IMR-90 (cell line): ENCODE data around the gene MALL. TPM values are rescaled to one million over a fixed set of nuclear protein-coding genes. Genes with fewer than 3 reads are reported as not detected.

Source experiments
- ATAC-seq: fragments of 200-7000 bp; cut with Tn5 transposase; 2 replicates; pipeline ENCODE4 v1.9.1; 2020; ENCODE audit warnings: low read depth, mild to moderate bottlenecking, moderate library complexity
- BruUV-seq: library from RNA; stranded (reverse); fragments of 400-500 nt; replicated peaks from 2 replicates; lab custom pipeline; 2021; lab: Mats Ljungman, UMichigan
- CTCF ChIA-PET: fragments of 300-600 bp; formaldehyde crosslinking; extraction: SDS; loops from one replicate; lab custom pipeline; 2021; ENCODE audit warnings: antibody characterized with exemption; lab: Yijun Ruan, JAX
- POLR2A ChIA-PET: fragments of 300-600 bp; sonication (Branson Sonifier 250); formaldehyde crosslinking; loops from one replicate; lab custom pipeline; 2022; ENCODE audit warnings: antibody characterized with exemption; ENCODE audit not compliant: unreplicated experiment; lab: Charles Lee
- DNase-seq: peaks from one replicate; pipeline ENCODE4 v3.0.0; 2013
- H2AFZ ChIP-seq: replicated peaks from 2 replicates; pipeline ENCODE3; 2013; ENCODE audit warnings: low read length, mild to moderate bottlenecking; ENCODE audit not compliant: poor library complexity
- H2AK5ac ChIP-seq: 2 replicates; pipeline ENCODE4 v1.6.1; 2013; ENCODE audit warnings: low read depth, low read length, inconsistent platforms
- H2AK9ac ChIP-seq: replicated peaks from 2 replicates; pipeline ENCODE3; 2013; ENCODE audit warnings: mild to moderate bottlenecking, low read depth, low read length, moderate library complexity; ENCODE audit not compliant: poor library complexity
- H2BK120ac ChIP-seq: 2 replicates; pipeline ENCODE4 v1.6.1; 2013; ENCODE audit warnings: low read depth, low read length, inconsistent platforms
- H2BK15ac ChIP-seq: 3 replicates; pipeline ENCODE4 v1.6.1; 2013; ENCODE audit warnings: low read depth, low read length, inconsistent platforms
- H2BK20ac ChIP-seq: 2 replicates; pipeline ENCODE4 v1.6.1; 2013; ENCODE audit warnings: low read depth, mild to moderate bottlenecking, inconsistent platforms, low read length, moderate library complexity
- H2BK5ac ChIP-seq: 2 replicates; pipeline ENCODE4 v1.6.1; 2013; ENCODE audit warnings: mild to moderate bottlenecking, low read depth, low read length, inconsistent platforms; ENCODE audit not compliant: poor library complexity, severe bottlenecking
- H3K14ac ChIP-seq: replicated peaks from 2 replicates; pipeline ENCODE4 v1.6.1; 2013; ENCODE audit warnings: low read depth, low read length, inconsistent platforms
- H3K18ac ChIP-seq: 2 replicates; pipeline ENCODE4 v1.6.1; 2013; ENCODE audit warnings: low read depth, low read length, control low read depth
- H3K23ac ChIP-seq: 2 replicates; pipeline ENCODE4 v1.6.1; 2013; ENCODE audit warnings: low read depth, low read length, inconsistent platforms
- H3K27ac ChIP-seq: 2 replicates; pipeline ENCODE4 v1.5.1; 2013; ENCODE audit warnings: mild to moderate bottlenecking, control low read depth, low read length; ENCODE audit not compliant: insufficient read depth
- H3K27me3 ChIP-seq: 2 replicates; pipeline ENCODE4 v1.6.1; 2013; ENCODE audit warnings: low read length; ENCODE audit not compliant: control insufficient read depth, insufficient read depth
- H3K36me3 ChIP-seq: 2 replicates; pipeline ENCODE4 v1.6.1; 2013; ENCODE audit warnings: low read length, mixed read lengths; ENCODE audit not compliant: control insufficient read depth, insufficient read depth
- H3K4ac ChIP-seq: 2 replicates; pipeline ENCODE4 v1.6.1; 2013; ENCODE audit warnings: low read depth, low read length, inconsistent platforms
- H3K4me1 ChIP-seq: 2 replicates; pipeline ENCODE4 v1.6.1; 2013; ENCODE audit warnings: low read length, mixed read lengths; ENCODE audit not compliant: control insufficient read depth, insufficient read depth
- H3K4me2 ChIP-seq: 2 replicates; pipeline ENCODE4 v1.6.1; 2013; ENCODE audit warnings: low read depth, mild to moderate bottlenecking, control low read depth, low read length, moderate library complexity
- H3K4me3 ChIP-seq: 2 replicates; pipeline ENCODE4 v1.5.1; 2013; ENCODE audit warnings: low read depth, mild to moderate bottlenecking, control low read depth, low read length, moderate library complexity; ENCODE audit not compliant: insufficient read depth
- H3K56ac ChIP-seq: 2 replicates; pipeline ENCODE4 v1.6.1; 2013; ENCODE audit warnings: low read length, inconsistent platforms; ENCODE audit not compliant: insufficient read depth; ENCODE audit errors: extremely low read depth
- H3K79me1 ChIP-seq, 2 experiments: 2 replicates each; pipeline ENCODE4 v1.6.1; 2013; ENCODE audit warnings: low read length in 2 of 2, inconsistent platforms in 1 of 2, low read depth in 1 of 2
- H3K9ac ChIP-seq: 2 replicates; pipeline ENCODE4 v1.6.1; 2013; ENCODE audit warnings: low read depth, low read length, control low read depth
- H3K9me1 ChIP-seq: 2 replicates; pipeline ENCODE4 v1.6.1; 2013; ENCODE audit warnings: low read length, inconsistent platforms; ENCODE audit not compliant: insufficient read depth
- H3K9me3 ChIP-seq: 2 replicates; pipeline ENCODE4 v1.6.1; 2013; ENCODE audit warnings: low read length; ENCODE audit not compliant: control insufficient read depth, insufficient read depth
- H4K20me1 ChIP-seq: 2 replicates; pipeline ENCODE4 v1.6.1; 2013; ENCODE audit warnings: low read length, inconsistent platforms; ENCODE audit not compliant: insufficient read depth
- H4K5ac ChIP-seq: 2 replicates; pipeline ENCODE4 v1.6.1; 2013; ENCODE audit warnings: mild to moderate bottlenecking, low read depth, low read length, control low read depth
- H4K8ac ChIP-seq, 2 experiments: 2 replicates each; pipeline ENCODE4 v1.6.1; 2013; ENCODE audit warnings: low read depth in 2 of 2, low read length in 2 of 2, control low read depth in 1 of 2, inconsistent platforms in 1 of 2
- H4K91ac ChIP-seq: 2 replicates; pipeline ENCODE4 v1.6.1; 2013; ENCODE audit warnings: low read depth, low read length, inconsistent platforms; ENCODE audit not compliant: insufficient read depth
- BHLHE40 ChIP-seq: fragments of 150-350 bp; IDR thresholded peaks from 2 replicates; pipeline ENCODE4 v1.6.1; 2016; ENCODE audit warnings: mild to moderate bottlenecking, low read depth, low read length
- CEBPB ChIP-seq: IDR thresholded peaks from 2 replicates; pipeline ENCODE4 v1.6.1; 2012; ENCODE audit warnings: low read depth, low read length, improper control_type of control experiment
- MAZ ChIP-seq: IDR thresholded peaks from 2 replicates; pipeline ENCODE4 v1.6.1; 2012; ENCODE audit warnings: low read depth, mild to moderate bottlenecking, low read length, improper control_type of control experiment, moderate library complexity, borderline replicate concordance
- MXI1 ChIP-seq: IDR thresholded peaks from 2 replicates; pipeline ENCODE4 v1.6.1; 2012; ENCODE audit warnings: low read depth, mild to moderate bottlenecking, low read length, moderate library complexity, borderline replicate concordance
- NFE2L2 ChIP-seq: fragments of 150-350 bp; IDR thresholded peaks from 2 replicates; pipeline ENCODE4 v1.6.1; 2016; ENCODE audit warnings: low read depth, mild to moderate bottlenecking, low read length
- POLR2A ChIP-seq: IDR thresholded peaks from 2 replicates; pipeline ENCODE4 v1.6.1; 2012; ENCODE audit warnings: mild to moderate bottlenecking, low read depth, low read length
- RAD21 ChIP-seq: IDR thresholded peaks from 2 replicates; pipeline ENCODE4 v1.6.1; 2012; ENCODE audit warnings: low read length, improper control_type of control experiment
- USF2 ChIP-seq: fragments of 150-350 bp; IDR thresholded peaks from 2 replicates; pipeline ENCODE4 v1.6.1; 2017; ENCODE audit warnings: mild to moderate bottlenecking, antibody characterized with exemption, low read length, low read depth
- WGBS, 2 experiments: methylation state at CpG; one replicate each; pipeline versions ENCODE4 v1.1.5 to v1.1.7; 2013; ENCODE audit warnings: missing lambda C conversion rate in 2 of 2; ENCODE audit not compliant: insufficient read length in 1 of 2; ENCODE audit errors: extremely low coverage in 2 of 2; 5-methylcytosine and 5-hydroxymethylcytosine counted together
- dilution Hi-C: fragments of 300-500 bp; cut with HindIII; formaldehyde crosslinking; loops from one replicate; pipeline ENCODE4 v1.14.3; 2018; ENCODE audit warnings: low sequenced_read_pairs; ENCODE audit not compliant: unreplicated experiment
- in situ Hi-C: fragments of 300-500 bp; cut with MboI; formaldehyde crosslinking; loops from 3 replicates; pipeline ENCODE4 v1.14.3; 2019; ENCODE audit warnings: low sequenced_read_pairs, inconsistent platforms, mixed read lengths
- intact Hi-C: fragments of 100-400 bp; cut with micrococcal nuclease; formaldehyde crosslinking; loops from 2 replicates; pipeline ENCODE4 v1.10.0; 2022
- polyA plus RNA-seq, 3 experiments: library from polyadenylated mRNA; depleted of rRNA; stranded (reverse); fragments of >200 nt; gene quantifications; 2 replicates each; pipeline ENCODE4 v1.2.3, GENCODE V29; 2012; ENCODE audit warnings: low replicate concordance in 1 of 3
- total RNA-seq: library from RNA; depleted of rRNA; stranded (reverse); fragments of >200 nt; gene quantifications from 2 replicates; pipeline ENCODE4 v1.2.3, GENCODE V29; 2012

Gene MALL
- total and polyA plus RNA-seq, 2 of the 4 experiments (the other 2 are of a cell fraction): 1.6 TPM

DNA sequence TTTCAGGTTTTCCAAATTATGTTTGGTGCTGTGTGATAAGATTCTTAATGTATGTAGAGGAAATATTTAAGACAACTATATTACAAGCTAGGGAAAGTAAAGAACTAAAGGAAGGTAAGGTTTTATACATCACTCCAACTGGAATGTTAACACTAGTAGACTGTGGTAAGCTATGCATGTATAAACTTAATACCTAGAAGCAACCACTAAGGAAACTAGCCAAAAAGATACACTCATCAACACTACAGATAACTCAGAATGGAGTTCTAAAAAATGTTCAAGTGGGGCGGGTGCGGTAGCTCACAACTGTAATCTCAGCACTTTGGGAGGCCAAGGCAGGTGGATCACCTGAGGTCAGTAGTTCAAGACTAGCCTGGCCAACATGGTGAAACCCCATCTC is 37.8 kb upstream of the MALL start:
- Histone ChIP-seq H2BK5ac (no peak overlapping the region), H2BK15ac (no peak overlapping the region), H3K36me3 (no peaks in the 10 kb centered on the region), H2AFZ (no peak overlapping the region), H3K56ac (no peak overlapping the region), H4K20me1 (no peaks in the 10 kb centered on the region), H3K9ac (no peak overlapping the region), H3K4me1 (peaks cover 3% of the 10 kb centered on the region), H3K9me3 (peaks cover 3% of the 10 kb centered on the region), H3K27me3 (no peaks in the 10 kb centered on the region), H2AK5ac (no peak overlapping the region), H3K27ac (no peak overlapping the region), H3K79me1 (no peaks in the 10 kb centered on the region), H2BK20ac (no peak overlapping the region), H3K23ac (no peak overlapping the region), H4K91ac (no peak overlapping the region), H3K4ac (no peak overlapping the region), H3K14ac (no peak overlapping the region), H3K9me1 (peaks cover 3% of the 10 kb centered on the region), H3K18ac (no peak overlapping the region), H4K5ac (no peak overlapping the region), H3K4me3 (no peak overlapping the region), H4K8ac (no peak overlapping the region), H3K4me2 (no peak overlapping the region), H2BK120ac (no peak overlapping the region), H2AK9ac (no peak overlapping the region)
- in situ Hi-C loops: no loop called here
- WGBS, 2 experiments: no CpG with 5 or more reads among the region's 2 CpGs
- POLR2A ChIA-PET: no interaction called here
- DNase-seq (peak; percentile 47), ATAC-seq (no peak)
- no TSS peak for BruUV-seq
- CTCF ChIA-PET: no interaction called here
- dilution Hi-C loops: no loop called here
- intact Hi-C loops: loop anchor here (2.0 to 5.0 kb wide), 2 partner anchors 19 to 36 kb away; partner anchors contain the start of gene MALL
- TF ChIP-seq MXI1: no peak
- no peak for TF ChIP-seq RAD21
- TF ChIP-seq BHLHE40: no peak
- no peak for TF ChIP-seq MAZ
- no peak for TF ChIP-seq NFE2L2
- TF ChIP-seq POLR2A: no peak
- no peak for TF ChIP-seq CEBPB
- TF ChIP-seq USF2: no peak
